ENCODE results near the gene MAVS.
"Not testable (repeated sequence)": the region's sequence is repeated elsewhere in the genome, so short reads cannot be mapped to it uniquely, and the experiment has no call there.

Gene MAVS

DNA sequence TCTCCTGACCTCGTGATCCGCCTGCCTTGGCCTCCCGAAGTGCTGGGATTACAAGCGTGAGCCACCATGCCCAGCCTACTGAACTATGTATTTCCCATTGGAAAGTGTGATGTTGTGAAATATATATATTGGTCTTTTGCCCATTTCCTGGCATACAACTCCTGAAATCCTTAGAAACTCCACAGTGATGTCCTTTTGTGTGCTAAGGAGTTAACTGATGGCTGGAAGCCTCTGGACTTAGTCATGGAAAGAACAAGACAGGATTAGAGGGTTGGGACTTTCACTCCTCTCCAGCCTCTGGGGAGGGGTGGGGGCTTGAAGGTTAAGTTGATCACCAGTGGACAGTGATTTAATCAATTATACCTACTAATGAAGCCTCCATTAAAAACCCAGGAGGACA lies 49.7 kb downstream of the MAVS start:
- Histone ChIP-seq H3K4me3 (replicated peaks; ENCODE audit: insufficient read depth, low read length) (no peak overlapping the region), H3K27me3 (ENCODE audit: insufficient read depth, poor library complexity, severe bottlenecking) (no peaks in the 10 kb centered on the region), H3K27ac (replicated peaks) (no peak overlapping the region)
- TF ChIP-seq CTCF (IDR thresholded peaks at IDR 0.05; ENCODE audit: insufficient read depth, low read length) (no peak), REST (IDR thresholded peaks at IDR 0.05; ENCODE audit: insufficient replicate concordance, low read depth) (no peak), GABPA (IDR thresholded peaks at IDR 0.05; ENCODE audit: low read depth) (no peak), SPI1 (IDR thresholded peaks at IDR 0.05; ENCODE audit: borderline replicate concordance, low read depth) (no peak), POLR2AphosphoS5 (IDR thresholded peaks at IDR 0.05; ENCODE audit: low read depth) (no peak)
- no peak for DNase-seq (ENCODE audit: low read depth in 1 of 2, low spot score in 1 of 2)

DNA sequence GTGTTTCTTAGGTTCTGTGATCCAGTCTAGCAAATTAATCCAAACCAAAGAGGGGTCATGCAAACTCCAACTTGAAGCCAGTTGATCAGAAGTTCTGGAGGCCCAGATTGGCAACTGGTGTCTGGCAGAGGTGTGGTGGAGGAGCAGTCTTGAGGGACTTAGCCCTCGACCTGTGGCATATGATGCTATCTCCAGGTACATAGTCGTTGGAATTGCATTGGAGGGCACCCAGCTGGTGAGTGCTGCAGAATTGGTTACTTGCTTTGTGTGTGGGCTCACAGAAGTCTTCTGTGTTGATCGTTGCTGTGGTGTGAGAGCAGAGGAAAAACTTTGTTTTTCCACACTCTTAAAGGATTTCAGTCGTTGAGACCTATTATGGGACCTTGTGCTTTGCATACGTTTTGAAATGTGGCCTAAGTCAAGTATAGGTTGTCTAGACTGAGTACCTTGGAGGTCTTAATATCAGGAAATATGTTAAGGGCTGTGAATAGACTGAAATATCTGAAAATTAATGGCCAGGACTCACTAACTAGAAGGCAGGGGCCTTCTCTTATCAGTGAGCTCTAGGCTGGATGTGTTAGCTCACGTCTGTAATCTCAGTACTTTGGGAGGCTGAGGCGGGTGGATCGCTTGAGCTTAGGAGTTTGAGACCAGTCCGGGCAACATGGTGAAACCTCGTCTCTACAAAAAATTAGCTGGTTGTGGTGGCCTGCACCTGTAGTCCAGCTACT lies 50.4 kb downstream of the MAVS start:
- H3K27ac ChIP-seq (replicated peaks) = no peak overlapping the region
- no peak for DNase-seq (ENCODE audit: low read depth in 1 of 2, low spot score in 1 of 2)
- TF ChIP-seq SPI1 (IDR thresholded peaks at IDR 0.05; ENCODE audit: borderline replicate concordance, low read depth) (no peak), POLR2AphosphoS5 (IDR thresholded peaks at IDR 0.05; ENCODE audit: low read depth) (no peak), CTCF (IDR thresholded peaks at IDR 0.05; ENCODE audit: insufficient read depth, low read length) (no peak), GABPA (IDR thresholded peaks at IDR 0.05; ENCODE audit: low read depth) (no peak), REST (IDR thresholded peaks at IDR 0.05; ENCODE audit: insufficient replicate concordance, low read depth) (no peak)
- H3K4me3 ChIP-seq (replicated peaks; ENCODE audit: insufficient read depth, low read length) = no peak overlapping the region
- no peaks in the 10 kb centered on the region for H3K27me3 ChIP-seq (ENCODE audit: insufficient read depth, poor library complexity, severe bottlenecking)

DNA sequence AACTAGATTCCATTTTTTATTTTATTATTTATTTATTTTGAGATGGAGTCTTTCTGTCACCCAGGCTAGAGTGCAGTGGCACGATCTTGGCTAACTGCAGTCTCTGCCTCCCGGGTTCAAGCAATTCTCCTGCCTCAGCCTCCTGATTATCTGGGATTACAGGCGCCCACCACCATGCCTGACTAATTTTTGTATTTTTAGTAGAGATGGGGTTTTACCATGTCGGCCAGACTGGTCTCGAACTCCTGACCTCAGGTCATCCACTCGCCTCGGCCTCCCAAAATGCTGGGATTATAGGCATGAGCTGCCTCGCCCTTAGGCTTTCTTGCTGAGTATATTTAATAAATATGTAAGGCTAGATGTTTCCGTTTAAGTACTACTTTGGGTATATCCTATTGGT lies 51.5 kb downstream of the MAVS start:
- not testable (repeated sequence) for DNase-seq (ENCODE audit: low read depth in 1 of 2, low spot score in 1 of 2); H3K4me3 ChIP-seq (replicated peaks; ENCODE audit: insufficient read depth, low read length); H3K27me3 ChIP-seq (ENCODE audit: insufficient read depth, poor library complexity, severe bottlenecking); H3K27ac ChIP-seq (replicated peaks)

DNA sequence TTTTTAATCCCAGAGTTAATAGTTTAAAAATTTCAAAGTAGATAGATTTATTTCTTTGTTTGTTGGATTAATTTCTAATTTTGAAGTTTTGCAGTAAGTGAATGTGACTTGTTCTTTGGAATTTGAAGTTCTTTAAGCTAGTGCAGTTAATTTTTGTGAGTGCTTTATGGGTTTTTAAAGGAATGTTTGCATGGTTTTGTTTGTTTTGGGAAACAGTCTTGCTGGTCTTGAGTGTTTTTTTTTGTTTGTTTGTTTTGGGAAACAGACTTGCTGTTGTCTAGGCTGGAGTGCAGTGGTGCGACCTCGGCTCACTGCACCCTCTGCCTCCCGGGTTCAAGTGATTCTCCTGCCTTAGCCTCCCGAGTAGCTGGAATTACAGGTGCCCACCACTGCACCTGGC lies 52.0 kb downstream of the MAVS start:
- H3K27ac ChIP-seq (replicated peaks) = no peak overlapping the region
- H3K27me3 ChIP-seq (ENCODE audit: insufficient read depth, poor library complexity, severe bottlenecking) = no peaks in the 10 kb centered on the region
- TF ChIP-seq POLR2AphosphoS5 (IDR thresholded peaks at IDR 0.05; ENCODE audit: low read depth) = no peak
- no peak for TF ChIP-seq REST (IDR thresholded peaks at IDR 0.05; ENCODE audit: insufficient replicate concordance, low read depth)
- no peak for TF ChIP-seq CTCF (IDR thresholded peaks at IDR 0.05; ENCODE audit: insufficient read depth, low read length)
- TF ChIP-seq SPI1 (IDR thresholded peaks at IDR 0.05; ENCODE audit: borderline replicate concordance, low read depth) = no peak
- TF ChIP-seq GABPA (IDR thresholded peaks at IDR 0.05; ENCODE audit: low read depth) = no peak
- no peak overlapping the region for H3K4me3 ChIP-seq (replicated peaks; ENCODE audit: insufficient read depth, low read length)
- no peak for DNase-seq (ENCODE audit: low read depth in 1 of 2, low spot score in 1 of 2)
